ENCODE data around the gene ARHGAP44.

The ARHGAP44 gene

GRCh38 chr17:13030056-13030455 is 240.8 kb downstream of the ARHGAP44 start:
- DNase-seq, result no peak

DNA sequence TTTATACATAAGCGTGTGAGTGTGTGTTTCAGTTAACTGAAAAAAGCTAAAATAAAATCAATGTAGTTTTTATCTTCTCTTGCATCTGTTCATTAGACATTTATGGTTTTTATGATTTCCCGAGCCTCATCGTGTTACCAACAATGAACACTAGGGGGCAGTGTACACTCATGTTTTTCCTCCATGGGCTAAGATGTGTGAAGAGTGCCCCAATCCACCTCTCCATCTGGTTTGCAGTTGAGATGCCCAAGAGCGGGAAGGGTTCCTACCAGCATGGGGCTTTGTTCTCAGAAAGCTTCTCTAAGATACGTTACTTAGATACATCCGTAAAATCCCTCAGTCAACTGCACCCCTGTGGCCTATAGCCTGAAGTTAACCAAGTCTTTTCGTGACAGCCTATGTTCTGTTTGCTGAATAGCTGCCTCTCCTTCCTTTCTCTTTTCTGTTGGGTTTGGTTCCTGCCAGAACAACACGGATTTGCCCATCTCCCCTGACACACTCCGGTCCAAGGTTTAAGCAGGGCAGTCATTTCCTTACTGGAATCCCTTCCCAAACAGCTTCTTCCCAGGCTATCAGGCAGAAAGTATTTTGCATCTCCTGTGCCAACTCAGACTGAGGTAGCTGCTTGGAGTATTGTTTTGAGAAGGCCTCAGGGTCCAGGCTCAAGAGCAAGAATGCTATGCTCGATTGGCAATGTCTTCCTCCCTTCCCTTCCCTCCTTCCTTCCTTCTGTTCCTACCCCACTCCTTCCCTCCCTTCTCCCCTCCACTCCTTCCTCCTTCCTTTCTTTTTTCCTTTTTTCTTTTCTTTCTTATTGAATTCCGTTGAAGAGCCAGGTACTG is 241.4 kb downstream of the ARHGAP44 start:
- peak in 1 of 2 experiments; percentile 19 for DNase-seq

- DNase-seq, result no peak
Measured at GRCh38 chr17:13031718-13032350, 242.5 kb downstream of the ARHGAP44 start.

- DNase-seq, result no peak
Measured at GRCh38 chr17:13035420-13035819, 246.1 kb downstream of the ARHGAP44 start.

DNA sequence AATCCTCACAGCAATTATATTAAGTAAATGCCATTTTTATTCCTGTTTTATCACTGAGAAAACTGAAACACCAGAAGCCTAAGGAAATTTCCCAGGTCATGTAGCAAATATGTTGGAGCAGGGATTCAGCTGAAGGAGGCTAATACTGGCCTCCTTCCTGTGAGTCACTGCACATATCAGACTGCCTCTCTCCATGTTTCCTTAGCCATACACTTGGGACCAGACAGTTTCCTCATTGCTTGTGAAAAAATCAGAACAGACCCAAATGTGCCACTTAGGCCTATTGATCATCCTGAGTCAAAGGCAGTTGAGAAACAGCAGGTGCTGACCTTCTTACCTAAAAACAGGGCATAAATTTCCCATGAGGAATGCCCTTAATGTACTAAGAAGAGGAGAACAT is 247.5 kb downstream of the ARHGAP44 start:
- no peak for DNase-seq

DNA sequence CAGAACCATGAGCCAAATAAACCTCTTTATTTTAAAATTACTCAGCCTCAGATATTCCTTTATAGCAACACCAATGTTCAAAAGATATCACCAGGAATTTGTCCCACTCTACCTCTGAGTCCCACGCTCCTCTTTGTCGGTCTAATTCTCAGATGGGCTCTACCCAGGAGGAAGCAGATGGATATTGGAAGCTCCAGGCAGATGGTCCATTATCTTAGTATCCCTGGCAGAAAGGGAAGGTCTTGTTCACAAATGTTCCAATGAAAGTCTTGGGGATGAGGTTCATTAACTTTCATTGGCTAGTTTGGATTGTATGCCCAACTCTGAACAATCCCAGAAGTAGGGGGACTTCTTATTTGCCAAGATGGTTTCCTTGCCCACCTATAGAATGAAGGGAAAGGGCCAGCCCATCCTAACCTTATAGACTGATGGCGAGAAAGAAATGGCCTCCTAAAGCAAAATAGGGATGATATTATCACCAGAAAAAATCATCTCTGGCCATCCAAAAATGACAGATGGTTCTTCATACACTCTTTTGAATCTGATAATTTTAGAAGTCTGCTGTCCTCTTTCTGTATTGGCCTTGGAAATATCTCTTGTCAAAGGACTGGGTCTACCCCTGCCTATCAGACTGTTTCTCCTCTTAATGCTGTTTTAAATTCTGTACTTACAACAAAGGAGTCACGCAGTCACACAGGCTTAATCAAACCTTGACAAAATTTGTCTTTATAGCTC is 249.8 kb downstream of the ARHGAP44 start:
- peak; percentile 33 to 38 for DNase-seq

Measured in cerebellar nuclear complex (tissue), 1 donor.